Fibroblast of pulmonary artery (primary cell): Measurements from ENCODE around the gene CNIH1.
"Not testable (repeated sequence)": the region's sequence is repeated elsewhere in the genome, so short reads cannot be mapped to it uniquely, and the experiment has no call there.

Source experiments
- DNase-seq: peaks from one replicate; pipeline ENCODE4 v3.0.0-alpha.2; 2010; ENCODE audit warnings: low read depth
- H3K4me3 ChIP-seq: replicated peaks from 2 replicates; pipeline ENCODE4 v1.5.1; 2011; ENCODE audit warnings: low read depth, mild to moderate bottlenecking, control low read depth, low read length, moderate library complexity
- CTCF ChIP-seq: IDR thresholded peaks from 2 replicates; pipeline ENCODE4 v1.5.1; 2011; ENCODE audit warnings: mild to moderate bottlenecking, control low read depth, low read length, inconsistent platforms; ENCODE audit errors: missing control alignments

The CNIH1 gene

DNA sequence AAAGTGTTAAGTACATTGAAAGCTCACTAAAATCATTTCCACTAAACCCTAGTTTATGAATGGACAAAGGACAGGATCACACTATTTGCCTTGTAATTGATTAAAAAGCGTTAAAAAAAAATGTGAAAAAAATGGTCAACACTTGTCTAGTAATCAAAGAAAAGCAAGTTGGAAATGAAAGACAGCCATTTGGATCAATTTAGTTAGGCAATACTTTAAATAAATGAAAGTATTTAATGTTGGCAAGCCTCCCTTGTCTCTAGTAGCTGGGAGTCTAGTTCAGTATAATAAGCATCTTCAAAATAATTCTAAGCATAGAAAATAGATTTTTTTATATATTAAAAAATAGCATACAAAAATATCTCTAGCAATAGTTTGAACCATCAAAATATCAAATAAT lies 14.2 kb upstream of the CNIH1 start:
- TF ChIP-seq CTCF = no peak
- no peak for DNase-seq
- no peak overlapping the region for H3K4me3 ChIP-seq

DNA sequence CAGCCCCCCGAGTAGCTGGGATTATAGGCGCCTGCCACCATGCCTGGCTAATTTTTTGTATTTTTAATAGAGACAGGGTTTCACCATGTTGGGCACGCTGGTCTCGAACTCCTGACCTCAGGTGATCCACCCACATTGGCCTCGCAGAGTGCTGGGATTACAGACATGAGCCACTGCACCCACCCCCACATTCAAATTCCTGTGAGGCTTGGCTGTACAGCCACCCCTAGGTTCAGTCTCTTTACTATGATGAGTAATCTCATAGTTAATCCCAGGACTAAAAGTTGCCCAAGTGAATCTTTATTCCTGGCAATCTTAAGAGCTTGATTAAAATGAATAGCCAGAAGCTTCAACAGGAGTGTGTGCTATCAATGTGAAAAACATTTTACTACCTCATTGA lies 12.8 kb upstream of the CNIH1 start:
- H3K4me3 ChIP-seq, DNase-seq: not testable (repeated sequence)

DNA sequence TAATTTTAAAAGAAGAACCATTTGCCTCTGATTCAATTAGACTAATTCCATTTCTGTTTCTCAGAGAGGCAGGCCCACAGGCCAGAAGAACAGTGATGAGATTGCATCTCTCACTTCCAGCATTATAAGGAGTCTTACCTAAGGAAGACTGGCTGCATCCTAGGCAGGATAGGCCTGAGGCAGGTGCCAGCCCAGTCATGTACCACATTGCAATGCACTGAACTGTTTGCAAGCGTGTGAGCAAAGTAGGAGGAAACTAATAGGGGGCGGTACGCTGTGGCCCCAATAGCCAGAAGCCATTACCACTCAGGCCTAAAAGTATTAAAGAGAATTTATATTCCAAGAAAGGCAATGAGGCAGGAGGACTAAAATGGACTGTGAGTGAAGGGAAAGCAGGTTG lies 12.1 kb upstream of the CNIH1 start:
- no peak for TF ChIP-seq CTCF
- no peak for DNase-seq
- H3K4me3 ChIP-seq = no peak overlapping the region

DNA sequence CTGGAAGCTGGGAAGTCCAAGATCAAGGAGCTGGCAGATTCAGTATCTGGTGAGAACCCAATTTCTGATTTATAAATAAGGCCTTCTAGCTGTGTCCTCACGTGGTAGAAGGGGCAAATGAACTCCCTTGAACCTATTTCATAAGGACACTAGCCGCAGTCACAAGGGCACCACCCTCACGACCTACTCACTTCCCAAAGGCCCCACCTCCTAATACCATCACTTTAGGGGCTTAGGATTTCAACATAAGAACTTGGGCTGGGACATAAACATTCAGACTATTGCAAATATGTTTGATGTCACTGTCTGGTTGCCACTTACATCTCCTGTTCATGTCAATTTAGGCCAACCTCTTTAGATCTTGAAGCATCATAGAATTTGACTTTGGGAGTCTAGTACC lies 10.8 kb upstream of the CNIH1 start:
- DNase-seq = no peak
- no peak for TF ChIP-seq CTCF
- no peak overlapping the region for H3K4me3 ChIP-seq

DNA sequence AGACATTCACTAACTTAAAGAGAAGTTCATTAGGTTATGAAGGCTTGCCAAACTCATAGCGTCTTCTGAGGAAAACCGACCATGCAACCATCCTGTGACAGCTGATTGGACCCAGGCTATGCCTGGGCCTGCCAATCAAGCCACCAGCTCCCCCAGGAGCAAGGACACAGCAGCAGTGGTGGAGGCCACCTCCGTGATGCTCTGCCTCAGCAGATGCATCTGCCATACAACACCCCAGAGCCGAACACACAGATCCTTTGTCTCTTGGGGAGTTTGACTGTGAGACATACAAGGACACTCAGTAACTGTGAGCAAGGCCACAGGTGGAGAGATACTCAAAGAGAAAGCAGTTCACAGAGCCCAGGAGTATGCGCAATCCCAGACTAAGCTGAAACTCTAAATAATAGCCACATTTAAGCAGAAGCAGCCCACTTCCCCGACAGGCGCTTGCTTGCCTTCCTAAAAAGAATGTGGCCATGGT lies 10.0 kb upstream of the CNIH1 start:
- no peak overlapping the region for H3K4me3 ChIP-seq
- DNase-seq = no peak
- TF ChIP-seq CTCF = no peak

GRCh38 chr14:54450535-54450934 lies 9.4 kb upstream of the CNIH1 start:
- DNase-seq = peak; percentile 21
- H3K4me3 ChIP-seq = no peak overlapping the region
- TF ChIP-seq CTCF = no peak

GRCh38 chr14:54447231-54447692 lies 6.1 kb upstream of the CNIH1 start:
- DNase-seq = peak; percentile 92

More at GRCh38 chr14:54447231-54447692, 6.1 kb upstream of the CNIH1 start:
- no peak overlapping the region for H3K4me3 ChIP-seq
- no peak for TF ChIP-seq CTCF
